Measurements from ENCODE around the gene ADM2. TPM values are rescaled to one million over a fixed set of nuclear protein-coding genes. Genes with fewer than 3 reads are reported as not detected.

The ADM2 gene
- total and polyA plus RNA-seq, 2 of the 13 experiments (the other 11 are each of a cell fraction or from before 2014, with no cell fraction given) = 1.2 to 3.0 TPM

- TF ChIP-seq ZNF691 (CRISPR knock-in tag; IDR thresholded peaks at IDR 0.05; ENCODE audit: borderline replicate concordance, low read depth) (no peak), TBL1XR1 (IDR thresholded peaks at IDR 0.05; ENCODE audit: borderline replicate concordance, low read length, partially characterized antibody) (no peak), NFIC (IDR thresholded peaks at IDR 0.05; ENCODE audit: low read length) (no peak), SP5 (CRISPR knock-in tag; IDR thresholded peaks at IDR 0.05; ENCODE audit: borderline replicate concordance, low read depth) (no peak), BRD4 (CRISPR knock-in tag; IDR thresholded peaks at IDR 0.05) (no peak), PTBP1 (IDR thresholded peaks at IDR 0.05; ENCODE audit: low read depth, low read length, poor library complexity, severe bottlenecking) (no peak), ZMAT3 (CRISPR knock-in tag; conservative IDR thresholded peaks at IDR 0.05) (no peak), ISL2 (CRISPR knock-in tag; IDR thresholded peaks at IDR 0.05) (no peak; the same call in 1 of the 2 replicates), ZNF510 (CRISPR knock-in tag; IDR thresholded peaks at IDR 0.05; ENCODE audit: low read depth) (peak; percentile 61), ZNF44 (CRISPR knock-in tag; IDR thresholded peaks at IDR 0.05) (no peak; the same call in 1 of the 2 replicates), MEF2D (CRISPR knock-in tag; IDR thresholded peaks at IDR 0.05) (no peak), BCL6 (CRISPR knock-in tag; IDR thresholded peaks at IDR 0.05) (no peak), TP53 (CRISPR knock-in tag; conservative IDR thresholded peaks at IDR 0.05) (no peak), ZNF232 (CRISPR knock-in tag; IDR thresholded peaks at IDR 0.05; ENCODE audit: borderline replicate concordance) (no peak), LRRFIP1 (CRISPR knock-in tag; conservative IDR thresholded peaks at IDR 0.05) (no peak), ONECUT2 (CRISPR knock-in tag; IDR thresholded peaks at IDR 0.05) (no peak), THRA (CRISPR knock-in tag; IDR thresholded peaks at IDR 0.05; ENCODE audit: borderline replicate concordance) (no peak), PAWR (CRISPR knock-in tag; IDR thresholded peaks at IDR 0.05; ENCODE audit: borderline replicate concordance) (0 out of 2 replicates have a peak, but pooled peaks have one; percentile 35), POLR2AphosphoS5 (IDR thresholded peaks at IDR 0.05; ENCODE audit: low read depth, low read length) (no peak), MED1 (CRISPR knock-in tag; IDR thresholded peaks at IDR 0.05) (no peak), SRSF1 (optimal IDR thresholded peaks at IDR 0.05; ENCODE audit: low read depth, low read length) (no peak), GZF1 (CRISPR knock-in tag; IDR thresholded peaks at IDR 0.05) (no peak), ATF1 (CRISPR knock-in tag; IDR thresholded peaks at IDR 0.05) (no peak), SP4 (CRISPR knock-in tag; IDR thresholded peaks at IDR 0.05) (peak; percentile 74), ZBTB49 (CRISPR knock-in tag; IDR thresholded peaks at IDR 0.05; ENCODE audit: borderline replicate concordance) (no peak)
Observed at GRCh38 chr22:50526108-50526833, 44.9 kb downstream of the ADM2 start (continued).

Measured in HepG2 (cell line).